GM18870 (cell line): ENCODE results near the gene TMEM132D.
"Not testable (repeated sequence)": the region's sequence is repeated elsewhere in the genome, so short reads cannot be mapped to it uniquely, and the experiment has no call there.

Experiments
- ATAC-seq: cut with Tn5 transposase; IDR thresholded peaks from one replicate; pipeline ENCODE4 v1.9.1; 2021; ENCODE audit warnings: moderate library complexity; ENCODE audit not compliant: unreplicated experiment

The TMEM132D gene

DNA sequence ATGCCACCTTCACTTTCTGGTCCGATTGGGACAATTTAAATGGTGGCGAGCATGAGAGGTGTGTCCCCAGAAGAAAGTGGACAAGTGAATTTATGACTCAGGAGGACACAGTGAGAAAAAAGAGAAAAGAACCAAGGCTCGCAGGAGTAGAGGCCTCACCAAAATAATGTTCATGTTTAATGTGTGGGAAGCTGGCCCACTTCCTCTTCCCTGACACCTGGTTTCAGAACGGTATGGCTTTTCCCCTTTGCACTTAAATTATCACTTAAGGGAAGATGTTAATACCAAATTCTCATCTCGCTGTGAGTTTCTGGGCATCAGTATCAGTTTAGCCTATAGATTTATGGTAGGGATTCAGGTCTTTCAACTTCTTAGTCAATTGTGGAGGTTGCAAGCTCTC is 824.1 kb downstream of the TMEM132D start:
- no peak for ATAC-seq

DNA sequence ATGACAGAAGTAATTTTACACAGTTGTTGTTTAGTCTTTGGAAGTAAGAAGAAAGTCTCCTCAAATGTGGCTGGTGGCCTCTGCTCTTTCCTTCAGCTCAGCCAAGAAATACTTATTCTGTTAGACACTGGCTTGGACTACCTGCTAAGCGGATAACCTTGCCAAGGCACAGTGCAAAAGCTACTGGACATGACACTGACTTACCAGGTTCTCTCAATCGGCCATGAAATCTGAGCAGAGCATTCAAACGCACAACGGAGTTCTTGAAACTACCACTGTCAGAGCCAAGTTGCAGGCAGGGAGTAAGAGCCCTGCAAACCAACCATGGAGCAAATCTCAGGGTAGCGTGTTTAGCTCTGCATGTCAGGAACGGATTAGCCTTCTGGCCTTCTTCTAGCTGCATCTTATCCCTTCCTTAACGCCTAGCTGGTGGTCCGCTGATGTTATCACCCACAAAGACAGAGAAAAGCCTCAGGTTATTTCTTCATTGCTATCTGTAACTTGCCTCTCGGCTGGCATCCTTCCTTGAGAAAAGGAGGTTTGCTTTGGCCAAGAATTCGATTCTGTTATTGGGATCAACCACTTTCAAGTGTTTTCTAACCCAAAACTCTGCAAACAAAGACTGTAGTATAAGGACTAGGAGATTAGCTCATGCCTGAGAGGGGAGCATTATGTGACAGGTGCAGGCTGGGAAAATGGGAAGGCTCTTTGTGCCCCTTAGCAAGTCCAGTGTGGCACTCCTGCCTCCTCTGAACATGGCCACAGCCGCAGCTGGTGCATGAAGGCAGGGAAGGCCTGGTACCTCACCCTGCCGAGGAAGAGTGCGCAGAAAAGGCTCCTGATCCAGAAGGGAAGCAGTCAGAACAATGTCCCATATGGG is 827.1 kb downstream of the TMEM132D start:
- no peak for ATAC-seq

DNA sequence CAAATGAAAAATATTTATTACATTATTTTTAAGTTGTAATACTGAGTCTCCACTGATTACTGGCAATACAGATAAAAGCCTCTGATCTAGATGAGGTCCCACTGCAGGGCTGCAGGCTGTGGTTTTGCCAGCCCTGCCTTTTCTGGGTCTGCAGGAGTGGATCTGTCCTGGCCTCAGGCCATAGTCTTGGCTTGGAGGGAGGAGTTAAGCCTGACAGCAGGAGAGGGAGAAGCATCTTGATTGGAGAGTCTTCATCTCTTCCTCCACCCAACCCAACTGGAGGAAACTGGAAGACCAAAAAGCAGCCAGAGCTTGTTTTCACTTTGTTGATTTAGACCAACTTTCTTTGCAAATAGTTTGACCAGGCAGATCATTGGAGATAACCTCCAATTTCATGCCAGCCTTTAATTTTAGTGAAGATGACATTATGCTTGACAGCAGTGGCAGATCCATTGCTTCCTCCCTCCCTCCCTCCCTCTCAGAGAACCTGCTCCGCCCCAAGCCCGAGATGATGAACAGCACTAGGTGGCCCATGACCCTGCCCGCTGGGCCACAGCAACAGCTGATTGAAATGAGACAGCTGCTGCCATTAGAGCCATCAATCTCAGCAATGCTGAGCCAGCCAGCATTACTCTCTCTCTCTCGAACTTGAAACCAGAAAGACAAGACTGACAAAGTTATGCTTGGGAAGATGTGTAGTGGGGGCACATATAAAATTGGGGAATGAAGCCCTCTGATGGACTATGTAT is 828.2 kb downstream of the TMEM132D start:
- ATAC-seq, result no peak

DNA sequence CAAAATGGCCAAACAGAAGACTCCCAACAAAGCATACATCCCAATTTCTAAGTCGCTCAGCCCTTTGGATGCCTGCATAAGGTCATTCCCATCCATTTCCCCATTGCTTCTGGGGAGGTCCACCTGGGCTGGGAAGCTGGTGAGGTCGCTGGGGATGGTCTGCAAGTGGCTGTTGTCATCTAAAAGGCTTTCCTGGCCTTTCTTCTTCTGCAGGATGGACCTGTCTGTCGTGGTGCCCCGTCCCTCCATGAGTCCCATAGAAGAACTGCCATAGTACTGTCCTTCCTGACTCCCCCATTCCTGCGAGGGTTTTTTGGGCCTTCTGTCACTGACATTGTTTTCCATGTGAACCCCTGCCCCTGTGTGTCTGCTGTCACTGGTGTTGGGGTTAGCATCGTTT is 829.4 kb downstream of the TMEM132D start:
- no peak for ATAC-seq

DNA sequence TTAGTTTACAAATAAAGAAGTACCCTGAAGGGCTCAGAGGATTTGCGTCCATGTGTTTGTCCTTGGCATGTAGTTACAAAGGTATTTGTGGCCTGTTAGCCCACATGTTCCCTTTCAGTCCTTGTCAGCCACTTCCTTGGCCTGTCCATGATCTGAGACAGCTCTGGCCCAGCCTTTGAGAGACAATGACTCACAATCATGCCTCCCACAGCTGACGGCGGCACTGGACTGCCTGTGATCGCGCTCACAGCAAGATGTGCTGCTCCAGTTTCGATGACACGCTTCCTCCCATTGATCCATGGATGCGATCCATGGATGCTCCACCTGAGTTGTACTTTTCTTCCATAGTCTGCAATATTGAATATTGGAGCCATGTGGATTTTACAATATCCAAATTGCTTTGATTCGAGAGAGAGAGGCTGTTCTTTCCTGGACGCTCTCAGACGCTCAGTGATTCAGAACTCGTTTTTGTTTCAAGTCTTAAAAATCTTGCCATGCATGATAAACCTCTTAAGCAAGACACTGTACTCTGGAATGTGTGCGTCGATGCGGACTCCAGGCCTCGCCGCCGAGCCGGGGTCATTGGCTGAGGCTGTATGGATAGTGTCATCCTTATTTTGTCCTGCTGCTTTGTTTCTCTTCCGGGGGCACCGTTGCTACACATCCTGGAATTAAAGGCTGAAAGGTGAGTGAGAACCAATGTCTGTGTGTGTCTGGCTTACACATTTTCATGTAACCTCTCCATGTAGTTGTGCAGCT is 830.5 kb downstream of the TMEM132D start:
- no peak for ATAC-seq

DNA sequence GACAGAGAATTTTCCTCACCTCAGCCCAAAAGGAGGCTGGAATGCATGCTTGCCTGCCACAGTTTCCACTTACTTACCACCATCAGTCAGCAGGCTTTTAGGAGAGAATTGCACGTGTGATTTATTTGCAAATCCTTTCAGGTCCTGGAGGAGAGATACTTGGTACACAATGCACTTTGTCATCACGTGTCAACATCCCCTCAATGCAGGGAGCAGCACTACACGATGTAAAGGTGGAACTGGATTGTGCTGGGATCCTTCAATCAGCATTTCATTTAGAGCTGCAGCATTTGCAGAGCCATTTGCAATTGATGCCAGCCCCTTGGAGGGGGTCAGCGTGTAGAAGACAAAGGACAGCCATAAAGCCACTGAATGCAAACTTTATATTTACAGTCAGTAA is 832.5 kb downstream of the TMEM132D start:
- ATAC-seq, result no peak

DNA sequence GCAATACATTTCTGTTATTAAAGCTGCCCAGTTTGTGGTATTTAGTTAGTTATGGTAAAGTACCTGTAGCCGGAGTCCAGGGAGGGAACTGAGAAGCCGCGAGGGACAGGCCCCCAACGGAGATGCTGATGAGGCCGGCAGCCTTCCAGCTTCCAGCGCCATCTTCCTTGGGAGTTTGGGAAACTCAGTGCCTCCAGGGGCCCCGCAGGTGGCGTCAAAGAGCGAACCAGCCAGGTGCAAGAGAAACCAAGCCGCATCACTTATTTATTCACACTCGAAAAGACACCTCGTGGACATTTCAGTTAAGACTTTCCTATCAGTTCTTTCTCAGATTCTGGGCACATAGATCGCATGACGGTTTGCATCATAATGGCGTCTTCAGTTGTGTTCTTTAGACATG is 833.9 kb downstream of the TMEM132D start:
- ATAC-seq, result no peak

DNA sequence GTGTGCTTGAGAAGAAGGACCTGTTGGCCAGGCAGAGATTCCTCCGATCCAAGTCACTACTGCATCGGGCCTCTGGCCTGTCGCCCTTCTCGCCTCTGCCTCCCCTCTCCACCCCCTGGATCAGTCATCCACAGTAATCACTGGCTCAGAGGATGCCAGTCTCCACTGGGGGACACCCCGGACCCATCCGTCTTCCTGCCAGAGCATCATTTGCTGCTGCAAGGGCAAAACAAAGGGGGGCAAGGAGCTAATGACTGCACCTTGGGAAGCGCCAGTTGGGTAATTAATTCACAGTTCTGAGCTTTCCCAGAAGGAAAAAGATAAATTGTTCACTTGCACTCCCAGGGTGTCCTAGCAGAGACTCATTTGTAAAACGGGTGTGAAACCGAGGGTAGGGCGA is 835.1 kb downstream of the TMEM132D start:
- ATAC-seq, result no peak

DNA sequence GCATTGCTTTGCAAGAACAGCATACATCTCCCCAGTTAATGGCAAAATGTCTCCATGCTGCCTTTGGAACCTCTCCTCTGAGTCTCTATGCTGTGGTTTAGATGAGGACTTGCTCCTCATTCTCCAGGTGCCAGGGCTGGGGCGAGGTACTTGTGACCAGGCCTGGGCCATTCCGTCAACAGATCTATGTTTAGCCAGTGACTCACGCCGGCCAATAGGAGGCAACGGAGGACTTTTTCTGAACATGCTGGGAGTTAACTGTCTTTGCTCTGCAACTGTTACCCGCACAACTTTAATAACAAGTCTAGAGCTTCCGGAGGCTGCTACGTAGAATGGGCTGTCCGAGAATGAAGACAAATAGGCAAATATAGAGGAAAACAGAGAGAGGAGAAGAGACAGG is 836.3 kb downstream of the TMEM132D start:
- ATAC-seq, result no peak

DNA sequence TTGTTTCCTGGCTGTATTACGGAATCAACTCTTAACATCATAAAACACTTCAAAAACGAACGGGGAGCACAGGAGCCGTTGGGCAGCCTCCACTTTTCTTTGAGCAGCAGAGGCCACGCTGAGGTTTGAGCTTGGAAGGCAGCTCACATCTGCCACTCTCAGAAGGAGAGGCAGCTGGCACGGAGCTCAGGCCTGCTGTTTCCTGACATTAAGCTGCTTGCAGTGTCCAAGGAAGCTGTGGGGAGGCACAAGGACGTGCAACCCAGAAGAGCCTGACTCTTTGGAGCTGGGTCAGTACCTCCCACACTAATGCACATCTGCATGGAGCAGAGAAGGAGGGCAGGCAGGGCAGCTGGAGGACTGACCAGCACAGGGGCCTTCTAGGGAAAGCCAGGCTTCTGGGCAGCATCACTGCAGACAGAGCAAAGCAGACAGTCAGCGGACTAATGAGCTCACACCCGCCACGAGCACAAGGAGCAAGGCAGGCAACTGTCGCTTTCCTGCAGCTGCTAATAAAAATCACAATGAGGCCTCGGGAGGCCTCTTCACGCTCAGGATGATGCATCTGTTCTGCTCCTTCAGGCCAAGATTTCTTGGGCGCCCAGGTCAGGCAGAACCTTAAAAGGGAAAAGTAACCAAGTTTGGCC is 839.5 kb downstream of the TMEM132D start:
- ATAC-seq, result no peak

DNA sequence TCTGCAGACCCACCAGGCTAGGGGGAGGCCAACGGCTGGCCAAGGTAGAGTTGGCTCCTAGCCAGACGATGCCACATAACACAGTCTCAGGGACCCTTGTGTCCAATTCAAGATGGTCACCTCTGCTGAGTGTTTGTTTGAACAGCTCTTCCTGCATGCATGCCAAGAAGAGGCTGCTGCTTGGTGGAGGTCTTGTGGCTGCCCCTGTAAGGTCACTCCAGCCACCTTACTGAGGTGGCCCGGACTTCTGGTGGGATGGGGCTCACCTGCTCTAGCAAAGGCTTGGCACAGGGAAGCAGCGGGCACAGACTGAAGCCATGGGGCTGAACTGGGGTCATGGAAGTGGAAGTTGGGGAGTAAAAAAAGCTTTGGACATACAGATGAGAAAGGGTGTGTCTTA is 840.2 kb downstream of the TMEM132D start:
- ATAC-seq, result no peak

DNA sequence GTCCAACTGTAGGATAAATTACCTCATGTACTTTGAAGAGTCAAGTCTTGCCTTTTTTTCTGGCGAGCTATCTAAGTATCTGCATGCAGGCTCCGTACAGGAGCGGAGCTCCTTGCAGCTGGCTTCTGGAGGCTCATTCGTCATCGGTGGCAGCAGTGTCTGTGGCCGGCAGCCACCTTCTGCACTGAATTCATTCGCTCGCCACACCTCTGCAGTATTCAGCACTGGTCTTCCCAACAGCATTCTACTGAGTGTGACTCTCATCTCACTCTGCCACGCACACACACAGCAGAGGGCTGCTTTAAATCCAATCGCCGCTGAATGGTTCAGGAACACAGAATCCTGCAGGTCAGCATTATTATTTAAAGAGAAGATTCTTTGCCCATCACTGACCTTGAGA is 850.6 kb downstream of the TMEM132D start:
- ATAC-seq, result no peak

DNA sequence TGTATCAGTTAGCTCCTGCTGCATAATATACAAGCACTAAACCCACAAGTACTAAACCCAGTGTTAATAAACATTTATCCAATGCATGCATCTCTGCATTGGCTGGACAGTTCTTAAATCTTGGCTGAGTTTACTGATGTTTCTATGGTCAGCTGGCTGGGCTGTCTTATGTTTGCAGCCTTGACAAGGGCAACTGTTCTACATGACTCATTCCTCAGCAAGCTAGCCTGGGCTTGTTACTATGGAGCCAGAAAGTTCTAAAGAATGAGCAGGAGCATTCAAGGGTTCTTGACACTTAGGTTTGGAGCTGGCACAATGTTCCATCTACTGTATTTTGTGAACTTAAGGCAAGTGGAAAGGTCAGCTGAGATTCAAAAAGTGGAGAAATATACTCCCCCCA is 851.5 kb downstream of the TMEM132D start:
- no peak for ATAC-seq

DNA sequence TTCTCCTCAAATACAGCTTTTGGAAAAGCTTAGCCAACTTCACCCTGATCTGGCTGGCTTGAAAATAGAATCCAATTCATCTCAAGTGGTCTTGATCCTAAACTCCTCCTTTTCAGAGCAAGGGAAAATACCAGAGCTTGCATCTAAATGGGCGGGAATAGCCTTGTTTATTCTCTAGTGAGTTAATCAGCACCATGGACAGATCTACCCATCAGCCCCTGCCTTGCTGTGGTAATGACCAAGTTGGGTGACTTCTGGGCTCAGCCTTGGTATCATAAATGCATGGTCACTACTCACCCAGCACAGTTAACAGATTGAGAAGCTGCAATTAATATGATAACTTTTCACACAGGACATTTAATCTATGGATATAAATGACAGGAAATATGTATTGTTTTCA is 853.9 kb downstream of the TMEM132D start:
- ATAC-seq, result no peak

DNA sequence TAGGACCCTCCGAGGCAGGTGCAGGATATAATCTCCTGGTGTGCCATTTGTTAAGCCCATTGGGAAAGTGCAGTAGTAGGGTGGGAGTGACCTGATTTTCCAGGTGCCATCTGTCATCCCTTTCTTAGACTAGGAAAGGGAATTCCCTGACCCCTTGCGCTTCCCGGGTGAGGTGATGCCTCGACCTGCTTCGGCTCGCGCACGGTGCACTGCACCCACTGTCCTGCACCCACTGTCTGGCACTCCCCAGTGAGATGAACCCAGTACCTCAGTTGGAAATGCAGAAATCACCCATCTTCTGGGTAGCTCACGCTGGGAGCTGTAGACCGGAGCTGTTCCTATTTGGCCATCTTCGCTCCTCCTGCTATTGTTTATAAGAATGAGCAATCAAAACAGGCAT is 860.5 kb downstream of the TMEM132D start:
- not testable (repeated sequence) for ATAC-seq

DNA sequence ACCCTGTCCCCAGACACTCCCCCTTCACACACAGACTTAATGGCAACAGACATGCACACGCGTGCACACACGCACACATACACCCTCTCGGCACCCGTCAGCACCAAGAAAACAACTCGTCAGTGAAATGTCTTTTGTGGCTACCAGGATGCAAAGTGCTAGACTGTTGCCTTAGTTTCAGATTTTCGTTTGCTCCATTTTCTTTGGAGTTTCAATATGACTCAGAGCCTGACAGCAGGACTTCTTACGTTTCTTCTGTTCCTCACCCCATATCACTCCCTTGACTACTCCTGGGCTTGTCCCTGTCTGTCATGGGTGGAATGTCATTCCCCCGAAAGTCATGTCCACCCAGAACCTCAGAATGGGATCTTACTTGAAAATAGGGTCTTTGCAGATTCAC is 867.7 kb downstream of the TMEM132D start:
- ATAC-seq, result no peak

DNA sequence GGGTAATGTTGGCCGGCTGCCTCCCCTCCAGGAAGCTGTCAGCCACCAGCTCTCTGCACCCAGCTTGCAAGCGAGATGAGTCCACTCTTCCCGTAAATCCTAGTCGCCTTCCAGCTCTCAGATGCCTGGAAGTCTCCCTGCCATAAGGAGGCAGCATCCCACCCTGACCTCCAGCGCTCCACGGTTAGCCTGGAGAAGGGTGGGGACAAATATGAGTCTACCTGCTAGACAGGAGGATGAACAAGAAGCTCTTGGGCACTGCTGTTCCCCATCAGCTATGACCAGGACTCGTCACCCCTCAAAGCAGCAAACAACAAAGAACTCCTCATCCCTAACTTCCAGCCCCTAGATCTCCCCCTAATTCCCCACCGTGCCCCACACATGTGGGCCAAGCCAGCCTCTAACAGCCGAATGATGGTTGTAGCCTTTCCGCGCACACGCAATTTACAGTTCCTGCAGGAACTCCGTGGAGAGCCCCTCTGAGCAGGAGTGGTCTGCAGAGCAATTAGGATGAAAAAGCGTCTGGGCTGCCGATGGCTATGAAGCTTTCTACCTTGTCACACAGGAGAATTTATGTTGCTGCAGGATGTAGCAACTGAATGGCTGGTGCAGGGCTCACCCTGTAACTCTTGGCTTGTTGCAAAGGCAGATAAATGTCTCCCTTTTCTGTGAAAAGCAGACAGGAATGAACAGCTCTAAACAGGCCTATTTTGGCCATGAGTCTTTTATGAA is 869.1 kb downstream of the TMEM132D start:
- no peak for ATAC-seq

DNA sequence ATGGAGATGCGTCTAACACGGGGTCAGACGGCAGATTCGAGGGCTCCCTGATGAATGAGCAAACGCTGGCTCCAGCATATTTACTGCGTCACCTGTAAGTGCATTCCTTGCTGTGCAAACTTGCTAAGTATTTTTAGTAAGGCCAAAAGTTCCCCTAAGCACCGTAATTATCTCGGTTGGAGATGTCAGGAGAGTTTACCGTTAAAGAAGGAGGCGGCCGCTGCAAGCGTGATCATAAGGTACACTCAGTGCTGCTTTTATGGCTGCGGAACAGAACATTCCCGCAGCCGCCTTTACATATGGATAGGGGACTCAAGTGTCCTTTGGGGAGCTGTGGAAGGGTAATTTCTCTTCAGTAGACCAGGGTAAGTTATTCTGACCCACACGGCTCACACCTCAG is 875.0 kb downstream of the TMEM132D start:
- ATAC-seq, result no peak

DNA sequence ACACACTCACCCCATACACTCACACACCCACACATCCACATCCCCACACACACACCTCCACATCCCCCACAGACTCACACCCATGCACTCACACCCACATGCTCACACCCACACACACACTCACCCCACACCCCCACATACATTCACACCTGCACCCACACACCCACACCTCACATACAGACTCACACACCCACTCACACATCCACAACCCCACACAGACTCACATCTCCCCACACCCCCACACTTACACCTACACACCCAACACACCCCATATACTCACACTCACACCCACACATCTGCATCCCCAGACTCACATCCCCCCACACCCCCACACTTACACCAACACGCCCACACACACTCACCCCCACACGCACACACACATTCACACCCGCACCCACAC is 878.8 kb downstream of the TMEM132D start:
- ATAC-seq, result no peak
